Gastroesophageal sphincter (tissue), 3 donors: ENCODE measurements around the gene LIX1L.

ENCODE experiments used
- CTCF ChIP-seq, 4 experiments: fragments of 200-600 bp in 2 of 4; fragments of 450-650 bp in 2 of 4; sonication (generic) in 1 of 4; IDR thresholded peaks; one replicate each; pipeline ENCODE4 v1.5.1; 2017 to 2019; ENCODE audit warnings: antibody characterized with exemption in 4 of 4, mild to moderate bottlenecking in 2 of 4, moderate library complexity in 2 of 4
- EP300 ChIP-seq: sonication (generic); formaldehyde crosslinking; IDR thresholded peaks from one replicate; pipeline ENCODE4 v1.6.1; 2017; ENCODE audit warnings: antibody characterized with exemption, mild to moderate bottlenecking
- POLR2AphosphoS5 ChIP-seq: sonication (generic); formaldehyde crosslinking; IDR thresholded peaks from one replicate; pipeline ENCODE4 v1.6.1; 2017; ENCODE audit warnings: antibody characterized with exemption

GRCh38 chr1:145991735-145992412 is 34.1 kb upstream of the LIX1L start:
- TF ChIP-seq CTCF (IDR thresholded peaks at IDR 0.05) (no peak), EP300 (no peak), POLR2AphosphoS5 (peak; percentile 86)
